Aorta (tissue), 5 donors: Measurements from ENCODE around the gene DYNC1I1. TPM values are rescaled to one million over a fixed set of nuclear protein-coding genes. Genes with fewer than 3 reads are reported as not detected.

Source experiments
- ATAC-seq: fragments of 200-7000 bp; cut with Tn5 transposase; one replicate; pipeline ENCODE4 v1.9.1; 2022; ENCODE audit warnings: moderate library complexity; ENCODE audit not compliant: low FRiP score
- DNase-seq, 2 donors: peaks; one replicate each; pipeline ENCODE4 v3.0.0-alpha.2; 2020
- H3K27ac ChIP-seq, 2 donors: one replicate each; pipeline ENCODE4 v1.5.1; 2013; ENCODE audit warnings: low read length in 2 of 2, mild to moderate bottlenecking in 2 of 2, moderate library complexity in 2 of 2, control low read depth in 1 of 2, inconsistent platforms in 1 of 2, low read depth in 1 of 2
- H3K27me3 ChIP-seq, 2 donors: one replicate each; pipeline ENCODE4 v1.6.1; 2013; ENCODE audit warnings: control low read depth in 1 of 2, low read length in 1 of 2, mild to moderate bottlenecking in 1 of 2, moderate library complexity in 1 of 2; ENCODE audit not compliant: insufficient read depth in 2 of 2, control insufficient read depth in 1 of 2
- H3K36me3 ChIP-seq, 2 donors: one replicate each; pipeline ENCODE4 v1.6.1; 2013; ENCODE audit warnings: control low read depth in 1 of 2, low read length in 1 of 2, mild to moderate bottlenecking in 1 of 2; ENCODE audit not compliant: insufficient read depth in 2 of 2, control insufficient read depth in 1 of 2
- H3K4me1 ChIP-seq, 2 donors: one replicate each; pipeline ENCODE4 v1.6.1; 2013; ENCODE audit warnings: low read length in 2 of 2, control low read depth in 1 of 2, mild to moderate bottlenecking in 1 of 2, moderate library complexity in 1 of 2; ENCODE audit not compliant: insufficient read depth in 2 of 2, control insufficient read depth in 1 of 2
- H3K4me3 ChIP-seq, 2 donors: one replicate each; pipeline ENCODE4 v1.5.1; 2013; ENCODE audit warnings: low read length in 2 of 2, control low read depth in 1 of 2, mild to moderate bottlenecking in 1 of 2
- H3K9me3 ChIP-seq: one replicate; pipeline ENCODE4 v1.6.1; 2013; ENCODE audit warnings: mild to moderate bottlenecking, low read length; ENCODE audit not compliant: control insufficient read depth
- WGBS, 2 donors: extraction: QIAGEN DNeasy Blood & Tissue Kit; methylation state at CpG; one replicate each; pipeline ENCODE4 v1.1.7; 2013; 5-methylcytosine and 5-hydroxymethylcytosine counted together
- intact Hi-C, 2 donors: fragments of 100-400 bp; cut with DNase I; formaldehyde crosslinking; loops; one replicate each; pipeline versions ENCODE4 v1.14.2 to v1.15.0; 2022
- polyA plus RNA-seq, 2 donors: library from polyadenylated mRNA; stranded (reverse); fragments of 200-250 nt; gene quantifications; one replicate each; pipeline ENCODE4 v1.2.3, GENCODE V29; 2013
- total RNA-seq, 2 donors: library from RNA; stranded (reverse); fragmentation: NEBNext Ultra II Directional; extraction: Animal tissue kit (Norgen Biotek cat#: 25700); gene quantifications; one replicate each; pipeline ENCODE4 v1.2.1, GENCODE V29; 2021
- donor health status: healthy with polysubstance abuse.
- donor health status: Bipolar disorder and iron deficiency.
- donor health status: DM: no; HTN: no; CAD: no.
- donor health status: DM: no; HTN: no; CAD: no.
- donor health status: DM: yes; HTN: yes; CAD: no.

The DYNC1I1 gene
- total and polyA plus RNA-seq, 4 donors = 7.4 to 13.3 (median 11.3) TPM

DNA sequence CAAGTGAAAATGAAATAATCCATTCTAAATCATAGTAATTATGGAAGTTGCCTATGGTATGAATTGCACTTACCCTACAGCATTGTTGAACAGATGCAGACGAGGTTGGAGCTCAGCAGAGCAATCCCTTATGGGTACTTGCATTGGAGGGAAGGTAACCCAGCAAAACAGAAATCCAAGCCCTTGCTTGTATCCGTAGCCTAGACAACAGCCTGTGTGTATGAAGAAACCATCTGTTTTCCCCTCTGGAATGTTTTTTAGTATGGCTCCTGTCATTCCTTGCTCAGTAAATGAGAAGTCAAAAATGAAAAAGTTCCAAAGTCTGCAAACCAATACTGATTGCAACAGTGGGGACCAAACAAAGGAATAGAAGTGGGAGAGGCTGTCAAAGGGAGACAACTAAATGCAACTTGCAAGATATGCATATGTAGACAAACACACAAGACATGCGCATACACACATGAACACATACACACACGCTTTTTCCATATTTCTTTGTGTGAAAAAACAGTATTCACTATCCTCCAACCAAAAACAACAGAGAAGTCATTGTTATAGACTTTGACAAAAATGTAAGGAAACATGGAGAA lies 260.8 kb downstream of the DYNC1I1 start:
- H3K4me3 ChIP-seq = no peak overlapping the region
- DNase-seq (no peak), ATAC-seq (no peak)
- peaks cover 2 to 3% of the 10 kb centered on the region in 2 donors for H3K4me1 ChIP-seq
- no peaks in the 10 kb centered on the region for H3K9me3 ChIP-seq
- no peak overlapping the region for H3K27ac ChIP-seq
- H3K27me3 ChIP-seq = no peaks in the 10 kb centered on the region
- intact Hi-C loops = no loop called here
- H3K36me3 ChIP-seq = peaks cover 0 to 7% of the 10 kb centered on the region in 2 donors
- 77 to 92% methylated on average over 4 of the region's 4 CpGs for WGBS, 2 donors

- DNase-seq (no peak), ATAC-seq (no peak)
- H3K4me1 ChIP-seq = peaks cover 2% of the 10 kb centered on the region in 2 donors
- H3K36me3 ChIP-seq = peaks cover 0 to 5% of the 10 kb centered on the region in 2 donors
- no peaks in the 10 kb centered on the region for H3K9me3 ChIP-seq
- intact Hi-C loops = no loop called here
- H3K27me3 ChIP-seq = no peaks in the 10 kb centered on the region
- no peak overlapping the region for H3K27ac ChIP-seq
- no peak overlapping the region for H3K4me3 ChIP-seq
- WGBS, 2 donors = 9 to 13% methylated on average over 11 of the region's 11 CpGs
Observed at GRCh38 chr7:96034940-96035727, 262.8 kb downstream of the DYNC1I1 start.

DNA sequence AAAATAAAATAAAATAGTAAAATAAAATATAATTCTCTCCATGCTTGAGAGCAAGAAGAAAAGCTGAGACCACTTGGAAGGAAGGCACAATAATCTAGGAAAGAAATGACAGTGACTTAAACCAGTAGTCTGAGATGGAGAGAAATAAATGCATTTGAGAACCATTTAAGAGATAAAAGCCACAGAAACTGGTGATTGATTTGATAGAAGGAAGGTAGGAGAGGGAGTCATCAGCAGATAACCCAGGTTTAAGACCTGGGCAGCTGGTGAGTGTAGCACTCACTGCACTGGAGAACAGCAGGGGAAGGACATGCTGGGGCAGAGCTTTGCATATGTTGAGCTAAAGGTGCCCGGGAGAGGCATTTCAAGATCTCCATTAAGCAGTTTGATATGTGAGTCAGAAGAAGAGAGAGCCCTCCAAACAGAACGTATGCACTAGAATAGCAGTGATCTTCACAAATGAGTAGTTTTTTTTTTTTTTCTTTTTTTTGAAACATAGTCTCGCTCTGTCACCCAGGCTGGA lies 268.0 kb downstream of the DYNC1I1 start:
- Histone ChIP-seq H3K27ac (no peak overlapping the region), H3K27me3 (no peaks in the 10 kb centered on the region), H3K9me3 (no peaks in the 10 kb centered on the region), H3K36me3 (no peaks in the 10 kb centered on the region), H3K4me1 (peaks cover 0 to under 1% of the 10 kb centered on the region in 2 donors), H3K4me3 (no peak overlapping the region)
- WGBS, 2 donors = 74 to 81% methylated on average over 3 of the region's 3 CpGs
- no peak for DNase-seq
- intact Hi-C loops = no loop called here
- ATAC-seq = no peak

- no peak overlapping the region for H3K27ac ChIP-seq
- no peaks in the 10 kb centered on the region for H3K9me3 ChIP-seq
- intact Hi-C loops = no loop called here
- no peak for DNase-seq
- H3K4me3 ChIP-seq = no peak overlapping the region
- no peaks in the 10 kb centered on the region for H3K27me3 ChIP-seq
- H3K4me1 ChIP-seq = no peaks in the 10 kb centered on the region
- no peak for ATAC-seq
- WGBS, 2 donors = 90 to 96% methylated on average over 1 of the region's 1 CpG
- H3K36me3 ChIP-seq = no peaks in the 10 kb centered on the region
Observed at GRCh38 chr7:96041171-96041570, 268.8 kb downstream of the DYNC1I1 start.

GRCh38 chr7:96045181-96045580 lies 272.8 kb downstream of the DYNC1I1 start:
- no peak overlapping the region for H3K4me3 ChIP-seq
- DNase-seq = no peak
- H3K36me3 ChIP-seq = no peaks in the 10 kb centered on the region
- H3K27me3 ChIP-seq = no peaks in the 10 kb centered on the region
- no peaks in the 10 kb centered on the region for H3K4me1 ChIP-seq
- no peak for ATAC-seq
- 85 to 91% methylated on average over 3 of the region's 3 CpGs for WGBS, 2 donors
- no peaks in the 10 kb centered on the region for H3K9me3 ChIP-seq
- no peak overlapping the region for H3K27ac ChIP-seq
- intact Hi-C loops = no loop called here

DNA sequence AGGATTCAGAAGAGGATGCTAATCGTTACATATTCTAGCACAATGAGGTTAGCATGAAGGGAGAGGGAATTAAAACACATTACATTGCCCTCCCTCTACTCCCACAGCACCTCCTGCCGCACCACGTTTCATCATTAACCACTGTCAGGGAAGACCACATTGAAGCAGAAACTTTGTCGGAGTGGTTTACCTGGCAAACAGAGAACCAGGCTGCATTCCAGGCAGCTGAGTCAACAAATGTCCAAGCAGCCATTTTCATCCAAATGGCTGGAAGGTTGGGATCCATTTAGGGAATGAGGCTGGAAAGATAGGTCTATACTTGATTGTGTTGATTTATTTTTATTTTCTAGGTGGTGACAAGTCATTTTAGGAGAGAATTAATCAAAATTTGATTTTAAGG lies 273.6 kb downstream of the DYNC1I1 start:
- Histone ChIP-seq H3K36me3 (no peaks in the 10 kb centered on the region), H3K4me3 (no peak overlapping the region), H3K9me3 (no peaks in the 10 kb centered on the region), H3K4me1 (peaks cover 0 to 1% of the 10 kb centered on the region in 2 donors), H3K27ac (no peak overlapping the region), H3K27me3 (no peaks in the 10 kb centered on the region)
- intact Hi-C loops = no loop called here
- DNase-seq (no peak), ATAC-seq (no peak)
- 51 to 58% methylated on average over 4 of the region's 4 CpGs for WGBS, 2 donors

- no peaks in the 10 kb centered on the region for H3K36me3 ChIP-seq
- H3K27ac ChIP-seq = no peak overlapping the region
- no peaks in the 10 kb centered on the region for H3K27me3 ChIP-seq
- DNase-seq (no peak), ATAC-seq (no peak)
- peaks cover 0 to 1% of the 10 kb centered on the region in 2 donors for H3K4me1 ChIP-seq
- H3K4me3 ChIP-seq = no peak overlapping the region
- no peaks in the 10 kb centered on the region for H3K9me3 ChIP-seq
- intact Hi-C loops = no loop called here
Observed at GRCh38 chr7:96052289-96052688, 279.9 kb downstream of the DYNC1I1 start.

DNA sequence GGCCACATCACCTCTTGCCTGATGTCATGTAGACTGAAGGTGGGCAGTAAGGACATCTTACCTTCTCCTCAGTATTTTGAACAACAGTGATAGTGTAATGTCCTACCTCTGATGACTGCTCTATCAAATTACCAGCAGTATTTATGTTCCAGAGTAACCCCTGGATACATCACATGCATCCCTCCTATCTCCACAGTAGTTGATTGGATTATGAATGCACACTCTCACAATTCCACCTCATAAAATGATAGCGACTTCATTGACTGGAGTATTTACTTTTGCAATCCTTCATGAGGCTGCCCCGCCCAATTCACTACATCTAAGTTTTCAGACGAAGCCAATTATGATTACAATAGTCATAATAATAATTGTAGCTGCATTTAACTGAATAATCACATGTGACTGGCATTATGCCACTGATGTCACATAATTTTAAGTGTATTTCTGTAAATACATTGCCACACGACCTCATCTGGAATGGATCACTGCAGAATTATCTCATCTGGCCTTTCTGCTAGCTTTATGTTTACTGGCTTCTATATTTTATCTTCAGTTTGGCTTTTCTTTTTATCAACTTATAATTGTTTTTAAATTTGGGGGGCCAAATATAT lies 280.6 kb downstream of the DYNC1I1 start:
- 65 to 67% methylated on average over 4 of the region's 4 CpGs for WGBS, 2 donors
- Histone ChIP-seq H3K9me3 (no peaks in the 10 kb centered on the region), H3K36me3 (no peaks in the 10 kb centered on the region), H3K27me3 (no peaks in the 10 kb centered on the region), H3K4me3 (no peak overlapping the region), H3K27ac (no peak overlapping the region), H3K4me1 (peaks cover 0 to 1% of the 10 kb centered on the region in 2 donors)
- no peak for ATAC-seq
- intact Hi-C loops = no loop called here
- no peak for DNase-seq
